GM12878 (cell line): Measurements from ENCODE around the gene ACTN3. TPM values are rescaled to one million over a fixed set of nuclear protein-coding genes. Genes with fewer than 3 reads are reported as not detected.

Source experiments
- BRCA1 ChIP-seq: IDR thresholded peaks from 2 replicates; pipeline ENCODE4 v1.6.1; 2011; ENCODE audit warnings: low read depth, low read length, improper control_type of control experiment
- CHD1 ChIP-seq: IDR thresholded peaks from 2 replicates; pipeline ENCODE4 v1.6.1; 2012; ENCODE audit warnings: low read depth, low read length, improper control_type of control experiment
- CREB1 ChIP-seq: IDR thresholded peaks from 2 replicates; pipeline ENCODE4 v1.6.1; 2012; ENCODE audit warnings: low read depth, mild to moderate bottlenecking, inconsistent platforms
- ETV6 ChIP-seq, 2 experiments: fragments of 450-650 bp in 1 of 2; IDR thresholded peaks in 1 of 2; conservative IDR thresholded peaks in 1 of 2; 2 replicates each; pipeline ENCODE4 v1.6.1; 2014; ENCODE audit warnings: antibody characterized with exemption in 1 of 2, borderline replicate concordance in 1 of 2, low read depth in 1 of 2, mild to moderate bottlenecking in 1 of 2, moderate library complexity in 1 of 2
- EZH2 ChIP-seq: IDR thresholded peaks from 2 replicates; pipeline ENCODE4 v1.6.1; 2012; ENCODE audit warnings: low read depth, mild to moderate bottlenecking, control low read depth, inconsistent platforms, low read length, borderline replicate concordance; ENCODE audit not compliant: control insufficient read depth
- GATAD2B ChIP-seq: fragments of 450-650 bp; conservative IDR thresholded peaks from 2 replicates; pipeline ENCODE4 v1.6.1; 2017; ENCODE audit warnings: low read depth, mild to moderate bottlenecking, moderate library complexity
- HDAC6 ChIP-seq: fragments of 200-600 bp; sonication (generic); IDR thresholded peaks from one replicate; pipeline ENCODE4 v1.8.0; 2017; ENCODE audit warnings: antibody characterized with exemption; ENCODE audit not compliant: unreplicated experiment
- IKZF1 ChIP-seq: fragments of 450-650 bp; conservative IDR thresholded peaks from 2 replicates; pipeline ENCODE4 v1.6.1; 2017; ENCODE audit warnings: antibody characterized with exemption, mild to moderate bottlenecking
- MYB ChIP-seq: fragments of 150-350 bp; IDR thresholded peaks from 2 replicates; pipeline ENCODE4 v1.6.1; 2014; ENCODE audit warnings: mild to moderate bottlenecking, low read depth, low read length, borderline replicate concordance
- MYC ChIP-seq: IDR thresholded peaks from 2 replicates; pipeline ENCODE4 v1.6.1; 2011; ENCODE audit warnings: mild to moderate bottlenecking, low read length, moderate library complexity, inconsistent platforms; ENCODE audit not compliant: insufficient read depth, insufficient replicate concordance, insufficient read length, severe bottlenecking
- NFYA ChIP-seq: IDR thresholded peaks from 2 replicates; pipeline ENCODE4 v1.6.1; 2011; ENCODE audit warnings: low read depth, mild to moderate bottlenecking, low read length, improper control_type of control experiment, borderline replicate concordance
- SIN3A ChIP-seq: IDR thresholded peaks from 2 replicates; pipeline ENCODE4 v1.6.1; 2012; ENCODE audit warnings: low read depth, low read length, improper control_type of control experiment
- TCF12 ChIP-seq: IDR thresholded peaks from 2 replicates; pipeline ENCODE4 v1.6.1; 2011; ENCODE audit warnings: low read depth, mild to moderate bottlenecking, low read length
- TCF3 ChIP-seq: IDR thresholded peaks from 2 replicates; pipeline ENCODE4 v1.6.1; 2012; ENCODE audit warnings: low read depth, mild to moderate bottlenecking, low read length, borderline replicate concordance; ENCODE audit not compliant: insufficient read depth
- WRNIP1 ChIP-seq: IDR thresholded peaks from 2 replicates; pipeline ENCODE4 v1.6.1; 2011; ENCODE audit warnings: low read depth, low read length, improper control_type of control experiment, borderline replicate concordance
- ZSCAN29 ChIP-seq: fragments of 450-650 bp; IDR thresholded peaks from 2 replicates; pipeline ENCODE4 v1.6.1; 2017; ENCODE audit warnings: mild to moderate bottlenecking, moderate library complexity
- polyA plus RNA-seq, 11 experiments: library from polyadenylated mRNA; depleted of rRNA in 4 of 11; unstranded in 6 of 11; stranded (reverse) in 5 of 11; fragments of >200 nt; fragmentation: Nextera tagmentation in 4 of 11; fragmentation: Illumina TruSeq in 1 of 11; extraction: Ambion mirVana in 4 of 11; extraction: Trizol in 1 of 11; gene quantifications; 1 replicate in 1 of 11; 2 replicates in 10 of 11; pipeline versions ENCODE4 v1.2.1 to v1.2.3, GENCODE V29; 2011 to 2016; ENCODE audit warnings: inconsistent platforms in 2 of 11, missing spikeins in 2 of 11, low read depth in 1 of 11
- total RNA-seq, 4 experiments: library from RNA; depleted of rRNA in 3 of 4; stranded (reverse); fragments of >200 nt in 3 of 4; fragmentation: Illumina TruSeq in 1 of 4; extraction: Trizol in 1 of 4; gene quantifications; 2 replicates each; pipeline versions ENCODE4 v1.2.1 to v1.2.3, GENCODE V29; 2013 to 2021
- TF ChIP-seq, protein P1 (sequence below): fragments of 450-650 bp; conservative IDR thresholded peaks from 2 replicates; pipeline ENCODE4 v1.6.1; 2017; ENCODE audit warnings: mild to moderate bottlenecking, moderate library complexity
- TF ChIP-seq, protein P2 (sequence below), 3 experiments: IDR thresholded peaks in 2 of 3; conservative IDR thresholded peaks in 1 of 3; 2 replicates each; pipeline ENCODE4 v1.5.1; 2011; ENCODE audit warnings: low read depth in 3 of 3, low read length in 3 of 3, mild to moderate bottlenecking in 3 of 3, control low read depth in 2 of 3, moderate library complexity in 2 of 3, inconsistent platforms in 1 of 3, mixed read lengths in 1 of 3; ENCODE audit not compliant: control insufficient read depth in 2 of 3, insufficient read depth in 1 of 3; ENCODE audit errors: extremely low read depth in 1 of 3
- TF ChIP-seq, protein P3 (sequence below): IDR thresholded peaks from 2 replicates; pipeline ENCODE4 v1.6.1; 2011; ENCODE audit warnings: low read depth, mild to moderate bottlenecking, low read length, moderate library complexity, borderline replicate concordance; ENCODE audit errors: extremely low read depth
- TF ChIP-seq, protein P4 (sequence below): fragments of 450-650 bp; formaldehyde crosslinking; IDR thresholded peaks from 2 replicates; pipeline ENCODE4 v1.4.0; 2020; ENCODE audit warnings: mild to moderate bottlenecking, moderate library complexity

ACTN3 gene
- total and polyA plus RNA-seq, 10 of the 15 experiments (the other 5 are each of a cell fraction or from before 2014, with no cell fraction given), result 0.06 to 0.67 (median 0.17) TPM; not detected in 3

DNA sequence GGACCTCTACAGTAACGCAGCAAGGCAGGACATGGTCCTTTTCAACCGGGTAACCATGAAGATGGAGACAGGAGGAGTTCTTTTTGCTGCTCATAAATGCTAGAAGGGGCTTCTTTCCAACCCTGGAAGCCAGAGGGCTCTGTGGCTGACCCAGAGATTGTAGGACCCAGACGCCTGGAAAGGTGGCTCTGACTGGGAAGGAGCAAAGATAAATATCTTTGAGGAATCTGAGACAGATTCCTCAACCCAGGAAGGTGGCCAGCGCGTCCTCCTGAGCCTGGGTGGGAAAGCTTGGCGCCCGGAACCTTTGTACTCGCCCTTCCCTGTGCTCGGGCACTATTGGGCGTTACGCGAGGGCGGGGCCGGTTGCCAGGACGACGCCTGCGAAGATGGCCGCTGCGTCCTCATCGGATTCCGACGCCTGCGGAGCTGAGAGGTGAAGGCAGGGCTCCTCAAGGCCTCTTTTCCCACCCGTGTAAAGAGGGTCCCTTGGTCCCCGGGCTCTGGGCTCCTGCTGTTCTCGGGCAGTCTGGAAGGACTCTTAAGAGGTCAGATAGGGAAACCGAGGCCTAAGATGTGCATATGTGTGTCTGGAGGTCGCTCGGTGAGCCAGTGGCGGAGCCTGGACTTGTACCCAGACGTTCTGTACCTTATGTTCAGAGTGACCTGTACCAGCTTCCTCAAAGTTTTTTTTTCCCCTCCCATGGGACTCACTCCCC lies 36.3 kb upstream of the ACTN3 start, which contains the start of gene BBS1 (continued):
- TF ChIP-seq MYC, result no peak
- TF ChIP-seq CHD1, result no peak
- TF ChIP-seq, protein P1, sequence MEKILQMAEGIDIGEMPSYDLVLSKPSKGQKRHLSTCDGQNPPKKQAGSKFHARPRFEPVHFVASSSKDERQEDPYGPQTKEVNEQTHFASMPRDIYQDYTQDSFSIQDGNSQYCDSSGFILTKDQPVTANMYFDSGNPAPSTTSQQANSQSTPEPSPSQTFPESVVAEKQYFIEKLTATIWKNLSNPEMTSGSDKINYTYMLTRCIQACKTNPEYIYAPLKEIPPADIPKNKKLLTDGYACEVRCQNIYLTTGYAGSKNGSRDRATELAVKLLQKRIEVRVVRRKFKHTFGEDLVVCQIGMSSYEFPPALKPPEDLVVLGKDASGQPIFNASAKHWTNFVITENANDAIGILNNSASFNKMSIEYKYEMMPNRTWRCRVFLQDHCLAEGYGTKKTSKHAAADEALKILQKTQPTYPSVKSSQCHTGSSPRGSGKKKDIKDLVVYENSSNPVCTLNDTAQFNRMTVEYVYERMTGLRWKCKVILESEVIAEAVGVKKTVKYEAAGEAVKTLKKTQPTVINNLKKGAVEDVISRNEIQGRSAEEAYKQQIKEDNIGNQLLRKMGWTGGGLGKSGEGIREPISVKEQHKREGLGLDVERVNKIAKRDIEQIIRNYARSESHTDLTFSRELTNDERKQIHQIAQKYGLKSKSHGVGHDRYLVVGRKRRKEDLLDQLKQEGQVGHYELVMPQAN, result peak; percentile 96
- TF ChIP-seq, protein P2, sequence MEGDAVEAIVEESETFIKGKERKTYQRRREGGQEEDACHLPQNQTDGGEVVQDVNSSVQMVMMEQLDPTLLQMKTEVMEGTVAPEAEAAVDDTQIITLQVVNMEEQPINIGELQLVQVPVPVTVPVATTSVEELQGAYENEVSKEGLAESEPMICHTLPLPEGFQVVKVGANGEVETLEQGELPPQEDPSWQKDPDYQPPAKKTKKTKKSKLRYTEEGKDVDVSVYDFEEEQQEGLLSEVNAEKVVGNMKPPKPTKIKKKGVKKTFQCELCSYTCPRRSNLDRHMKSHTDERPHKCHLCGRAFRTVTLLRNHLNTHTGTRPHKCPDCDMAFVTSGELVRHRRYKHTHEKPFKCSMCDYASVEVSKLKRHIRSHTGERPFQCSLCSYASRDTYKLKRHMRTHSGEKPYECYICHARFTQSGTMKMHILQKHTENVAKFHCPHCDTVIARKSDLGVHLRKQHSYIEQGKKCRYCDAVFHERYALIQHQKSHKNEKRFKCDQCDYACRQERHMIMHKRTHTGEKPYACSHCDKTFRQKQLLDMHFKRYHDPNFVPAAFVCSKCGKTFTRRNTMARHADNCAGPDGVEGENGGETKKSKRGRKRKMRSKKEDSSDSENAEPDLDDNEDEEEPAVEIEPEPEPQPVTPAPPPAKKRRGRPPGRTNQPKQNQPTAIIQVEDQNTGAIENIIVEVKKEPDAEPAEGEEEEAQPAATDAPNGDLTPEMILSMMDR (IDR thresholded peaks at IDR 0.05 in 2 of 3, conservative IDR thresholded peaks at IDR 0.05 in 1 of 3; ENCODE audit: control insufficient read depth in 2 of 3, extremely low read depth in 1 of 3, insufficient read depth in 1 of 3, low read depth in 3 of 3, low read length in 3 of 3), result 0 out of 6 replicates have a peak, but pooled peaks of 1 of the 3 experiments have one; percentile 3
- TF ChIP-seq, protein P3, sequence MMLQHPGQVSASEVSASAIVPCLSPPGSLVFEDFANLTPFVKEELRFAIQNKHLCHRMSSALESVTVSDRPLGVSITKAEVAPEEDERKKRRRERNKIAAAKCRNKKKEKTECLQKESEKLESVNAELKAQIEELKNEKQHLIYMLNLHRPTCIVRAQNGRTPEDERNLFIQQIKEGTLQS, result no peak
- TF ChIP-seq NFYA, result no peak
- TF ChIP-seq BRCA1, result no peak
- TF ChIP-seq HDAC6, result no peak
- no peak for TF ChIP-seq ZSCAN29
- peak; percentile 93 for TF ChIP-seq SIN3A
- no peak for TF ChIP-seq EZH2
- peak; percentile 64 for TF ChIP-seq IKZF1
- no peak for TF ChIP-seq MYB
- TF ChIP-seq, protein P4, sequence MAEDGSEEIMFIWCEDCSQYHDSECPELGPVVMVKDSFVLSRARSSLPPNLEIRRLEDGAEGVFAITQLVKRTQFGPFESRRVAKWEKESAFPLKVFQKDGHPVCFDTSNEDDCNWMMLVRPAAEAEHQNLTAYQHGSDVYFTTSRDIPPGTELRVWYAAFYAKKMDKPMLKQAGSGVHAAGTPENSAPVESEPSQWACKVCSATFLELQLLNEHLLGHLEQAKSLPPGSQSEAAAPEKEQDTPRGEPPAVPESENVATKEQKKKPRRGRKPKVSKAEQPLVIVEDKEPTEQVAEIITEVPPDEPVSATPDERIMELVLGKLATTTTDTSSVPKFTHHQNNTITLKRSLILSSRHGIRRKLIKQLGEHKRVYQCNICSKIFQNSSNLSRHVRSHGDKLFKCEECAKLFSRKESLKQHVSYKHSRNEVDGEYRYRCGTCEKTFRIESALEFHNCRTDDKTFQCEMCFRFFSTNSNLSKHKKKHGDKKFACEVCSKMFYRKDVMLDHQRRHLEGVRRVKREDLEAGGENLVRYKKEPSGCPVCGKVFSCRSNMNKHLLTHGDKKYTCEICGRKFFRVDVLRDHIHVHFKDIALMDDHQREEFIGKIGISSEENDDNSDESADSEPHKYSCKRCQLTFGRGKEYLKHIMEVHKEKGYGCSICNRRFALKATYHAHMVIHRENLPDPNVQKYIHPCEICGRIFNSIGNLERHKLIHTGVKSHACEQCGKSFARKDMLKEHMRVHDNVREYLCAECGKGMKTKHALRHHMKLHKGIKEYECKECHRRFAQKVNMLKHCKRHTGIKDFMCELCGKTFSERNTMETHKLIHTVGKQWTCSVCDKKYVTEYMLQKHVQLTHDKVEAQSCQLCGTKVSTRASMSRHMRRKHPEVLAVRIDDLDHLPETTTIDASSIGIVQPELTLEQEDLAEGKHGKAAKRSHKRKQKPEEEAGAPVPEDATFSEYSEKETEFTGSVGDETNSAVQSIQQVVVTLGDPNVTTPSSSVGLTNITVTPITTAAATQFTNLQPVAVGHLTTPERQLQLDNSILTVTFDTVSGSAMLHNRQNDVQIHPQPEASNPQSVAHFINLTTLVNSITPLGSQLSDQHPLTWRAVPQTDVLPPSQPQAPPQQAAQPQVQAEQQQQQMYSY (CRISPR knock-in tag), result no peak
- peak; percentile 34; the same call in 1 of the 2 replicates for TF ChIP-seq CREB1
- peak; percentile 95; the same call in 1 of the 2 replicates for TF ChIP-seq WRNIP1
- peak; percentile 65 for TF ChIP-seq GATAD2B
- TF ChIP-seq TCF12, result 0 out of 2 replicates have a peak, but pooled peaks have one; percentile 16
- no peak for TF ChIP-seq ETV6 (conservative IDR thresholded peaks at IDR 0.05 in 1 of 2, IDR thresholded peaks at IDR 0.05 in 1 of 2; ENCODE audit: borderline replicate concordance in 1 of 2, low read depth in 1 of 2)
- no peak for TF ChIP-seq TCF3
